GM21786 (cell line): ENCODE results near the gene SYTL1.

ENCODE experiments used
- ATAC-seq: cut with Tn5 transposase; IDR thresholded peaks from one replicate; pipeline ENCODE4 v1.9.1; 2021; ENCODE audit not compliant: unreplicated experiment

The SYTL1 gene

GRCh38 chr1:27341525-27342252 lies at the start of gene SYTL1:
Gene SYTL1, plus strand, starts transcription at chr1:27342022. Its CDS starts 3,313 bp downstream, at chr1:27345335.
- peak; percentile 59 for ATAC-seq

- ATAC-seq, result no peak
Observed at GRCh38 chr1:27292106-27292505, 49.7 kb upstream of the SYTL1 start.

GRCh38 chr1:27293915-27294314 lies 47.9 kb upstream of the SYTL1 start:
- no peak for ATAC-seq

GRCh38 chr1:27296773-27297291 lies 45.0 kb upstream of the SYTL1 start:
- no peak for ATAC-seq

- ATAC-seq, result no peak
Observed at GRCh38 chr1:27297903-27298302, 43.9 kb upstream of the SYTL1 start.

GRCh38 chr1:27298632-27299384 lies 43.0 kb upstream of the SYTL1 start:
- no peak for ATAC-seq

- ATAC-seq, result no peak
Observed at GRCh38 chr1:27299385-27300271, 42.2 kb upstream of the SYTL1 start.

GRCh38 chr1:27300341-27301051 lies 41.3 kb upstream of the SYTL1 start:
- ATAC-seq, result no peak

GRCh38 chr1:27301052-27301422 lies 40.8 kb upstream of the SYTL1 start:
- no peak for ATAC-seq

GRCh38 chr1:27301582-27302199 lies 40.1 kb upstream of the SYTL1 start:
- no peak for ATAC-seq

GRCh38 chr1:27302612-27303011 lies 39.2 kb upstream of the SYTL1 start:
- no peak for ATAC-seq

- no peak for ATAC-seq
Observed at GRCh38 chr1:27303509-27303908, 38.3 kb upstream of the SYTL1 start.

- ATAC-seq, result no peak
Observed at GRCh38 chr1:27306071-27306470, 35.8 kb upstream of the SYTL1 start.

GRCh38 chr1:27306892-27307761 lies 34.7 kb upstream of the SYTL1 start:
- ATAC-seq, result no peak

GRCh38 chr1:27307874-27308598 lies 33.8 kb upstream of the SYTL1 start:
- no peak for ATAC-seq

- ATAC-seq, result no peak
Observed at GRCh38 chr1:27314169-27314568, 27.7 kb upstream of the SYTL1 start.

GRCh38 chr1:27314737-27315136 lies 27.1 kb upstream of the SYTL1 start:
- ATAC-seq, result no peak

- ATAC-seq, result no peak
Observed at GRCh38 chr1:27316860-27317259, 25.0 kb upstream of the SYTL1 start.

GRCh38 chr1:27318136-27318535 lies 23.7 kb upstream of the SYTL1 start:
- ATAC-seq, result no peak
